MM.1S (cell line): Measurements from ENCODE around the gene NANOS1.

ENCODE experiments used
- DNase-seq: peaks from one replicate; pipeline ENCODE4 v3.0.0-alpha.2; 2015
- H2AFZ ChIP-seq: fragments of 300-600 bp; sonication (generic); 2 replicates; pipeline ENCODE4 v1.6.0; 2016; ENCODE audit warnings: antibody characterized with exemption, low read length
- H3F3A ChIP-seq: fragments of 300-600 bp; sonication (generic); 2 replicates; pipeline ENCODE4 v1.6.1; 2016; ENCODE audit warnings: mild to moderate bottlenecking, antibody characterized with exemption, low read length, moderate library complexity, mixed read lengths; ENCODE audit not compliant: insufficient read depth
- H3K27ac ChIP-seq: fragments of 300-600 bp; sonication (generic); 2 replicates; pipeline ENCODE4 v1.5.1; 2016; ENCODE audit warnings: mild to moderate bottlenecking, low read length
- H3K27me3 ChIP-seq: fragments of 300-600 bp; sonication (generic); replicated peaks from 2 replicates; pipeline ENCODE4 v1.6.0; 2016; ENCODE audit warnings: low read length; ENCODE audit not compliant: insufficient read depth
- H3K36me3 ChIP-seq: fragments of 300-600 bp; sonication (generic); replicated peaks from 2 replicates; pipeline ENCODE4 v1.6.1; 2016; ENCODE audit warnings: mild to moderate bottlenecking, low read length, mixed read lengths; ENCODE audit not compliant: insufficient read depth
- H3K4me1 ChIP-seq: fragments of 300-600 bp; sonication (generic); 2 replicates; pipeline ENCODE4 v1.6.1; 2016; ENCODE audit warnings: low read length, mixed read lengths
- H3K4me2 ChIP-seq: fragments of 300-600 bp; sonication (generic); 2 replicates; pipeline ENCODE4 v1.6.0; 2016; ENCODE audit warnings: low read depth, low read length
- H3K4me3 ChIP-seq: fragments of 300-600 bp; sonication (generic); 2 replicates; pipeline ENCODE4 v1.5.1; 2016; ENCODE audit warnings: low read length, mixed read lengths
- H3K79me2 ChIP-seq: fragments of 300-600 bp; sonication (generic); 2 replicates; pipeline ENCODE4 v1.6.1; 2016; ENCODE audit warnings: mixed run types, low read length, mixed read lengths
- H3K9ac ChIP-seq: fragments of 300-600 bp; sonication (generic); 2 replicates; pipeline ENCODE4 v1.6.1; 2016; ENCODE audit warnings: low read length, mixed read lengths
- H3K9me2 ChIP-seq: fragments of 300-600 bp; sonication (generic); replicated peaks from 2 replicates; pipeline ENCODE4 v1.6.1; 2016; ENCODE audit warnings: mild to moderate bottlenecking, low read length, mixed read lengths; ENCODE audit not compliant: insufficient read depth
- H3K9me3 ChIP-seq: fragments of 300-600 bp; sonication (generic); replicated peaks from 2 replicates; pipeline ENCODE4 v1.6.1; 2016; ENCODE audit warnings: mild to moderate bottlenecking, low read length, mixed read lengths; ENCODE audit not compliant: insufficient read depth
- H4K20me1 ChIP-seq: fragments of 300-600 bp; sonication (generic); 2 replicates; pipeline ENCODE4 v1.6.1; 2016; ENCODE audit warnings: mild to moderate bottlenecking, low read length, moderate library complexity, mixed read lengths; ENCODE audit not compliant: insufficient read depth
- CTCF ChIP-seq: fragments of 300-600 bp; sonication (generic); IDR thresholded peaks from 2 replicates; pipeline ENCODE4 v1.5.1; 2016; ENCODE audit warnings: antibody characterized with exemption, low read length, mixed read lengths
- EZH2 ChIP-seq: fragments of 300-600 bp; sonication (generic); optimal IDR thresholded peaks from 2 replicates; pipeline ENCODE3; 2017; ENCODE audit warnings: low read depth, mild to moderate bottlenecking, antibody characterized with exemption, low read length, mixed read lengths
- EZH2phosphoT487 ChIP-seq: fragments of 300-600 bp; sonication (generic); IDR thresholded peaks from 2 replicates; pipeline ENCODE4 v1.6.1; 2018; ENCODE audit warnings: antibody characterized with exemption, low read length

Gene NANOS1

GRCh38 chr10:119041326-119041725 lies 11.8 kb downstream of the NANOS1 start:
- TF ChIP-seq EZH2 (no peak), EZH2phosphoT487 (no peak), CTCF (no peak)
- no peak overlapping the region for H3K4me2 ChIP-seq
- H3K27me3 ChIP-seq: no peaks in the 10 kb centered on the region
- peaks cover 38% of the 10 kb centered on the region for H3K36me3 ChIP-seq
- H3K79me2 ChIP-seq: peaks cover 94% of the 10 kb centered on the region
- H3K4me3 ChIP-seq: no peak overlapping the region
- peaks cover 45% of the 10 kb centered on the region for H4K20me1 ChIP-seq
- H3K9me3 ChIP-seq: no peaks in the 10 kb centered on the region
- no peaks in the 10 kb centered on the region for H3K9me2 ChIP-seq
- H3K9ac ChIP-seq: no peak overlapping the region
- H3F3A ChIP-seq: peaks cover 19% of the 10 kb centered on the region
- H3K27ac ChIP-seq: no peak overlapping the region
- no peak for DNase-seq
- H2AFZ ChIP-seq: no peak overlapping the region
- H3K4me1 ChIP-seq: no peaks in the 10 kb centered on the region

DNA sequence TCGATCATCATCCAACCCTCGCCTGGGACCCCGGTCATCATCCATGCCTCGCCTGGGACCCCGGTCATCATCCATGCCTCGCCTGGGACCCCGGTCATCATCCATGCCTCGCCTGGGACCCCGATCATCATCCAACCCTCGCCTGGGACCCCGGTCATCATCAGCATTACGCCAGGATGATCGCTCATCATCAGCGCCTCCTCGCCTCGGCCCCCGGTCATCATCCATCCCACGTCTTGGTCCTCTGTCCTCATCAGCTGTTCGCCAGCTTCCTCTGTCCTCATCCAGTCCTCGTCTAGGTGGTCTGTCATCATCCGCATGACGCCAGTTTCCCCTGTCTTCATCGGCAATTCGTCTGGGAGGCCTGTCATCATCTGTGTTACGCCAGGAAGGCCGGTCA lies 12.7 kb downstream of the NANOS1 start:
- Histone ChIP-seq H3K4me2 (no peak overlapping the region), H3K9me3 (no peaks in the 10 kb centered on the region), H3K4me3 (no peak overlapping the region), H3K36me3 (peaks cover 34% of the 10 kb centered on the region), H3K4me1 (no peaks in the 10 kb centered on the region), H4K20me1 (peaks cover 45% of the 10 kb centered on the region), H3K9me2 (no peaks in the 10 kb centered on the region), H3K27me3 (no peaks in the 10 kb centered on the region), H3F3A (peaks cover 10% of the 10 kb centered on the region), H3K27ac (no peak overlapping the region), H3K79me2 (peaks cover 97% of the 10 kb centered on the region), H2AFZ (no peak overlapping the region), H3K9ac (no peak overlapping the region)
- TF ChIP-seq EZH2 (no peak), CTCF (no peak), EZH2phosphoT487 (no peak)
- no peak for DNase-seq

DNA sequence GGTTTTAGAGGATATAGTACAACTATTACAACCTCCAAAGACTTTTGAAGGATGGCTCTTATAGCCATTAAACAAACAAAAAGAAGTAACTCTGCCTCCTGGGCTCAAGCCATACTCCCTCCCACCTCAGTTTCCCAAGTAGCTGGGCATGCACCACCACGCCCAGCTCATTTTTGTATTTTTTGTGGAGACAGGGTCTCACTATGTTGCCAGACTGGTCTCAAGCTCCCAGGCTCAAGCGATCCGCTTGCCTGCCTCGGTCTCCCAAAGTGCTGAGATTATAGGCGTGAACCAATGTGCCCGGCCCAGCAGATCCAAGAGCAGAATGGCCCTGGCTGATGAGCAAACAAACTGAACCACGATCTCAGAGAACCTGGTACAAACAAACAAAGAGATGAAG lies 16.0 kb downstream of the NANOS1 start:
- Histone ChIP-seq H3K27ac (no peak overlapping the region), H3K4me1 (no peaks in the 10 kb centered on the region)
- TF ChIP-seq EZH2 (no peak), CTCF (no peak), EZH2phosphoT487 (no peak)

More for the DNA sequence above, 16.0 kb downstream of the NANOS1 start:
- no peak overlapping the region for H2AFZ ChIP-seq
- peaks cover 44% of the 10 kb centered on the region for H4K20me1 ChIP-seq
- no peak overlapping the region for H3K9ac ChIP-seq
- H3K27me3 ChIP-seq: no peaks in the 10 kb centered on the region
- no peaks in the 10 kb centered on the region for H3K9me3 ChIP-seq
- no peak overlapping the region for H3K4me3 ChIP-seq
- no peak overlapping the region for H3K4me2 ChIP-seq
- DNase-seq: no peak
- no peaks in the 10 kb centered on the region for H3K9me2 ChIP-seq
- H3K36me3 ChIP-seq: peaks cover 28% of the 10 kb centered on the region
- H3K79me2 ChIP-seq: peaks cover 100% of the 10 kb centered on the region
- H3F3A ChIP-seq: peaks cover 5% of the 10 kb centered on the region; the same call in 1 of the 2 replicates
